ENCODE results near the gene TMPRSS4.

DNA sequence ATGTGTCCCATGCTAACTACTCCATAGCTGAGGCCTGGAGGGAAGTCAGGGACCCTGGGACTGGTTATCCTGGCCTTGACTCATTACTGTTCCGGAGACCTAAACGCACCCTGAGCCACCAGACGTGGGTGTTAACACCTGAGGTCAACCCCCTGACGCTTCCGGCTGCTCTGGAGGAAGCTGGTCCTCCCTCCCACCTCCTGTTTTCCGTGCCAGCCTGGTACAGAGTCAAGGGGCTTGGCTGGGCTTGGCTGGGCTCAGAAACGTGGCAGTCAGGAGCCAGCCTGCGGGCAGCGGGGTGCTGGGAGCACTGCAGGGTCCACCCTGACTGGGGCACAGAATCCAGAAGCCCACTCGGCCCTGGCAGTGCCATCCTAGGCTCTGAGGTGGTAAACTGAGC is 2.6 kb downstream of the TMPRSS4 start:
- TF ChIP-seq, protein P1, sequence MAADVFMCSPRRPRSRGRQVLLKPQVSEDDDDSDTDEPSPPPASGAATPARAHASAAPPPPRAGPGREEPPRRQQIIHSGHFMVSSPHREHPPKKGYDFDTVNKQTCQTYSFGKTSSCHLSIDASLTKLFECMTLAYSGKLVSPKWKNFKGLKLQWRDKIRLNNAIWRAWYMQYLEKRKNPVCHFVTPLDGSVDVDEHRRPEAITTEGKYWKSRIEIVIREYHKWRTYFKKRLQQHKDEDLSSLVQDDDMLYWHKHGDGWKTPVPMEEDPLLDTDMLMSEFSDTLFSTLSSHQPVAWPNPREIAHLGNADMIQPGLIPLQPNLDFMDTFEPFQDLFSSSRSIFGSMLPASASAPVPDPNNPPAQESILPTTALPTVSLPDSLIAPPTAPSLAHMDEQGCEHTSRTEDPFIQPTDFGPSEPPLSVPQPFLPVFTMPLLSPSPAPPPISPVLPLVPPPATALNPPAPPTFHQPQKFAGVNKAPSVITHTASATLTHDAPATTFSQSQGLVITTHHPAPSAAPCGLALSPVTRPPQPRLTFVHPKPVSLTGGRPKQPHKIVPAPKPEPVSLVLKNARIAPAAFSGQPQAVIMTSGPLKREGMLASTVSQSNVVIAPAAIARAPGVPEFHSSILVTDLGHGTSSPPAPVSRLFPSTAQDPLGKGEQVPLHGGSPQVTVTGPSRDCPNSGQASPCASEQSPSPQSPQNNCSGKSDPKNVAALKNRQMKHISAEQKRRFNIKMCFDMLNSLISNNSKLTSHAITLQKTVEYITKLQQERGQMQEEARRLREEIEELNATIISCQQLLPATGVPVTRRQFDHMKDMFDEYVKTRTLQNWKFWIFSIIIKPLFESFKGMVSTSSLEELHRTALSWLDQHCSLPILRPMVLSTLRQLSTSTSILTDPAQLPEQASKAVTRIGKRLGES (CRISPR knock-in tag; IDR thresholded peaks at IDR 0.05; ENCODE audit: borderline replicate concordance): no peak
- TF ChIP-seq POLR2A (IDR thresholded peaks at IDR 0.05; ENCODE audit: insufficient read depth in 1 of 2, low read depth in 2 of 2, low read length in 2 of 2) (no peak), HOXA9 (CRISPR knock-in tag; IDR thresholded peaks at IDR 0.05; ENCODE audit: borderline replicate concordance) (no peak), ARID2 (CRISPR knock-in tag; IDR thresholded peaks at IDR 0.05; ENCODE audit: borderline replicate concordance) (no peak), SAFB2 (CRISPR knock-in tag; IDR thresholded peaks at IDR 0.05; ENCODE audit: borderline replicate concordance, low read depth) (no peak), ZNF30 (CRISPR knock-in tag; IDR thresholded peaks at IDR 0.05) (no peak), SMC3 (IDR thresholded peaks at IDR 0.05; ENCODE audit: low read length) (no peak), TAF1 (CRISPR knock-in tag; IDR thresholded peaks at IDR 0.05) (no peak), MAZ (IDR thresholded peaks at IDR 0.05; ENCODE audit: borderline replicate concordance, low read depth, low read length) (no peak), MAZ (CRISPR knock-in tag; IDR thresholded peaks at IDR 0.05; ENCODE audit: low read depth) (no peak), ZNF589 (CRISPR knock-in tag; conservative IDR thresholded peaks at IDR 0.05) (no peak), CBFB (CRISPR knock-in tag; IDR thresholded peaks at IDR 0.05) (no peak), ZNF225 (CRISPR knock-in tag; IDR thresholded peaks at IDR 0.05) (no peak)
- TF ChIP-seq, protein P2, sequence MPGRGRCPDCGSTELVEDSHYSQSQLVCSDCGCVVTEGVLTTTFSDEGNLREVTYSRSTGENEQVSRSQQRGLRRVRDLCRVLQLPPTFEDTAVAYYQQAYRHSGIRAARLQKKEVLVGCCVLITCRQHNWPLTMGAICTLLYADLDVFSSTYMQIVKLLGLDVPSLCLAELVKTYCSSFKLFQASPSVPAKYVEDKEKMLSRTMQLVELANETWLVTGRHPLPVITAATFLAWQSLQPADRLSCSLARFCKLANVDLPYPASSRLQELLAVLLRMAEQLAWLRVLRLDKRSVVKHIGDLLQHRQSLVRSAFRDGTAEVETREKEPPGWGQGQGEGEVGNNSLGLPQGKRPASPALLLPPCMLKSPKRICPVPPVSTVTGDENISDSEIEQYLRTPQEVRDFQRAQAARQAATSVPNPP (CRISPR knock-in tag; IDR thresholded peaks at IDR 0.05): no peak

Data from HepG2 (cell line).